MV-4-11 (cell line): ENCODE results near the gene WNT9B.
A peak's percentile ranks its signal among the peaks of the same experiment; 100 is the strongest.
"Not testable (repeated sequence)": the region's sequence is repeated elsewhere in the genome, so short reads cannot be mapped to it uniquely, and the experiment has no call there.

Source experiments
- DNase-seq: peaks from one replicate; lab custom pipeline; 2025; lab: John Stamatoyannopoulos, UW

Gene WNT9B

DNA sequence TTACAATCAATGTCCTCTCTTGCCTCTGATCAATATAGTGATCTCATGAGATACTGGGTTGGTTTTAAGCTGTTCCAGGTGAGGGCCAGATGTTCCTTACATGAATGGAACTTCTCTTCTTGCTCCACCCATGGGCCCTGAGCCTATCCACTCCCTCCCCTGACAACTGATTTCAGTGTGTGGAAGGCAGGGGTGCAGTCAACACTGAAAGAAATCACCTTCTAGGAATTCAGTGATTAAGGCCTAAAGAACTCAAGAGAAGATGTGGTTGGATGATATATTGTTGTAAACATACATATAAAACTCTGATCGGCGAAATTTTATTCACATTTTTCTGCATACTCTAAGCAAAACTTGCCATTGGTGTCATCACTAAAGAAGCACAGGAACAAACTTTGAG, 64.8 kb downstream of the WNT9B start:
- DNase-seq = no peak

DNA sequence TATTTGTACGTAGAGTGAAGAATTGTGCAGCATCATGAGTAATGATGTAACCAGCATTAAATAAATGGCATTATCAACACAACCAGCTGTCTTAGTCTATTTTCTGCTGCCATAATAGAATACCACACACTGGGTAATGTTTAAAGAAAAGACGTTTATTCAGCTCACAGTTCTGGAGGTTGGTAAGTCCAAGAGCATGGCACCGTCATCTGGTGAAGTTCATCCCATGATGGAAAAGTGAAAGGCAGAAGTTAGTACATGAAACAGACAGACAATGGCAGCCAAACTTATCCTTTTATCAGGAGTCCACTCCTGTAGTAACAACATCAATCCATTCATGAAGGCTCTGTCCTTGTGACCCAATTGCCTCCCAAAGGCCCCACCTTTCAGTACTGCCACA, 65.2 kb downstream of the WNT9B start:
- no peak for DNase-seq

DNA sequence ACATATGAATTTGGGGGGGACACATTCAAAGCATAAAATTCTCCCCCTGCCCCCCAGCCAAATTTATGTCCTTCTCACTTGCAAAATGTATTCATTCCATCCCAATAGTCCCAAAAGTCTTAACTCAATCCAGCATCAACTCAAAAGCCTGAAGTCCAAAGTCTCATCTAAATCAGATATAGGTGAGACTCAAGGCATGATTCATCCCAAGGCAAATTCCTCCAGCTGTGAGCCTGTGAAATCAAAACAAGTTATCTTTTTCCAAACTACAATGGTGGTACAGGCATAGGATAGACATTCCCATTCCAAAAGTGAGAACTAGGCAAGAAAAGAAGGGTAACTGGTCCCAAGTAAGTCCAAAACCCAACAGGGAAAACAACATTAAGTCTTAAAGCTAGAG, 65.7 kb downstream of the WNT9B start:
- DNase-seq = no peak

DNA sequence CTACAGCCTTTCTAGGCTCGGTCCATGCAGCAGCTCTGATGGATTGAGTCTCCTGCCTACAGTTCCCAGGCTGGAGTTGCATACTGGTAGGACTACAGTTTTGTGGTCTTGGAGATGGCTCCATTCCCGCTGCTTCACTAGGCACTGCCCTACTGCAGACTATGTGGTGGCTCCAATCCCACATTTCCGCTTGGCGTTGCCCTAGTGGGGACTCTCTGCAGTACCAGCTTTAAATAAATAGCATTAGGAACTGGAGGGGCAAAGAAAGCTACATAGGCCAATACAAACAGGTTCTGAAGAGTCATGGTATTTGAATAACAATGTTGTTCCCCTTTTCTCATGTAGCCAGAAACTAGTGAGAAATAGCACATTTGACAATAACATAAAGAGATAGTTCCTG, 66.1 kb downstream of the WNT9B start:
- peak; percentile 13 for DNase-seq

DNA sequence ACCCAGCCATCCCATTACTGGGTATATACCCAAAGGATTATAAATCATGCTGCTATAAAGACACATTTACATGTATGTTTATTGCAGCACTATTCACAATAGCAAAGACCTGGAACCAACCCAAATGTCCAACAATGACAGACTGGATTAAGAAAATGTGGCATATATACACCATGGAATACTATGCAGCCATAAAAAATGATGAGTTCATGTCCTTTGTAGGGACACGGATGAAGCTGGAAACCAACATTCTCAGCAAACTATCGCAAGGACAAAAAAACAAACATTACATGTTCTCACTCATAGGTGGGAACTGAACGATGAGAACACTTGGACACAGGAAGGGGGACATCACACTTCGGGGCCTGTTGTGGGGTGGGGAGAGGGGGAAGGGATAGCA, 70.6 kb downstream of the WNT9B start:
- not testable (repeated sequence) for DNase-seq

DNA sequence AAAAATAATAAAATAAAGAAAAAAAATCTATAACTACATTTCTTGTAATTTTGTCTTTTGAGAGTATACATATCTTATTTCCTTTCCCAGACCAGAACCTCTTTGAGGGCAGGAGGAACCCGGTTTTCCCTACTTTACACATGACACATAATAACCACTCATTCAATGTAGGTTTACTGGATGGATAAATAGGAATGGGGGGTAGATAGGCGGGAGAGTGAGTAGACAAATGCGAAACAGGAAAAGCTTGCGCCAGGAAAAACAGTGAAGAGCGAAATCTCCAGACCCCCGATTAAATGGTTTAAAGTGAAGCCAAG, 71.1 kb downstream of the WNT9B start:
- no peak for DNase-seq

DNA sequence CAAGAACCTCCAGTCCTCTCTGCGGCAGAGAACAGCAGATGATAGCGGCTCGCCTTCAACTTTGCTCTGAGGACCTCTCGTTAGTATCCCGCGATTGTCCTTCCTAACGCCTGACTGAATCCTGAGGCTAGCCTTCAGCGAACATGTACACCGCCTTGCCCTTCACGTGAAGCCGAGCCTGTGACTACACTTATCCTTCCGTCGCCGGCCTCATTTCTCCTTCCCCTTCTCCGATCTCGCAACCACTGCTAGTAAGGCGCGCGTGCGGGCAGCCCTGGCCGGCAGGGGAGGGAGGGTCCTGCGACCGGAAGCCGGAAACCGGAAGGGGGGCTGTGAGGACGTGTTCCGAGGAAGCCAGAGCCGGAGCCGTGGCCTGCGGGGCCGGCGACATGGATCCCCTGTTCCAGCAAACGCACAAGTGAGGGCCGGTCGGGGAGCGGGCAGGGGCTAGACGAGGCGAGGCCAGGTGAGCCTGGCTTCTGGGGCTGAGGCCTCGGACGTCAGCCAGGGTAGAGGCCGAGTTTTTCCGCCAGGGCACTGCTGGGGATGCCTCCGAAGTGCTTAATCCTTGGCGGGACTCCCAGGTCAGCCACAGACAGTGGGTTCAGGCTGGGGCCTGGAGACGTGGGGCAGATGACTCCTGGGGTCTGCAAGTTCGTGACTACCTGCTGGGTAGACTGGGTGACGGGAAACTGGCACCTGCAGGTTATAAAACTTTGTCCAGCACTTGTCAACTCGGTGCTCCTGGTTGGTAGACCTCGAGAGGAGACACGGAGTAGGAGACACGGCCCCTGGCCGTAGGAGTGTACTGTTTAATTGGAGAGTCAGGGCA, 71.6 kb downstream of the WNT9B start, which contains the start of gene GOSR2:
Gene GOSR2, plus strand, starts transcription at position 357 of the 832 bp plus-strand sequence. Its CDS starts 33 bp downstream, at position 390.
- peak; percentile 95 for DNase-seq

DNA sequence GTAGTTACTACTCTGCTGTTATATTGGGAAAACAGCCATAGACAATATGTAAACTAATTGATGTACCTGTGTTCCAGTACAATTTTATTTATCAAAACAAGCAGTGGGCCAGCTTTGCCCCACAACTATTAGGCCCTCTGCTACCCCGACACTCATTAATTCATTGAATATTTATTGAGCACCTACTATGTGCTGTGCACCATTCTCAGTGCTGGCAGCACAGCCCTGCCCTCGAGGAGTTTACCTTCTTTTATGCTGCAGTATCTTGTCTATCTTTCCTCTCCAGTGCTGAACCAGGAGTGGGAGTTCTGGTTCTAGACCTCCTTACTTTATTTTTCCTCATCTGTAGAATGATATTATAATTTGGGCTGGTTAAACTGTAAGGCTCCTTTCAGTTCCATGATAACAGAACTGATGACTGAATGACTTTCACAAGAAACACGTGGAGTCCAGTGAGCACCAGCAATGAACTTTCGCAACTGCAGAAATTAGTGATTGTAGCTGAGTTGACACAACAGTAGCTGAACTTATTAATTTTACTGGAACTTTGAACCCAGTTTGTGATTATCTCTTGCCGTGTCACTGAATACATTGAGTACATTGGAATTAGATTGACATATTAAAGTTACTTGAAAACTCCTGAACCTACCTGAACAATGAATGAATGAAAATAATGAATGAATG, 73.9 kb downstream of the WNT9B start:
- peak; percentile 64 for DNase-seq

DNA sequence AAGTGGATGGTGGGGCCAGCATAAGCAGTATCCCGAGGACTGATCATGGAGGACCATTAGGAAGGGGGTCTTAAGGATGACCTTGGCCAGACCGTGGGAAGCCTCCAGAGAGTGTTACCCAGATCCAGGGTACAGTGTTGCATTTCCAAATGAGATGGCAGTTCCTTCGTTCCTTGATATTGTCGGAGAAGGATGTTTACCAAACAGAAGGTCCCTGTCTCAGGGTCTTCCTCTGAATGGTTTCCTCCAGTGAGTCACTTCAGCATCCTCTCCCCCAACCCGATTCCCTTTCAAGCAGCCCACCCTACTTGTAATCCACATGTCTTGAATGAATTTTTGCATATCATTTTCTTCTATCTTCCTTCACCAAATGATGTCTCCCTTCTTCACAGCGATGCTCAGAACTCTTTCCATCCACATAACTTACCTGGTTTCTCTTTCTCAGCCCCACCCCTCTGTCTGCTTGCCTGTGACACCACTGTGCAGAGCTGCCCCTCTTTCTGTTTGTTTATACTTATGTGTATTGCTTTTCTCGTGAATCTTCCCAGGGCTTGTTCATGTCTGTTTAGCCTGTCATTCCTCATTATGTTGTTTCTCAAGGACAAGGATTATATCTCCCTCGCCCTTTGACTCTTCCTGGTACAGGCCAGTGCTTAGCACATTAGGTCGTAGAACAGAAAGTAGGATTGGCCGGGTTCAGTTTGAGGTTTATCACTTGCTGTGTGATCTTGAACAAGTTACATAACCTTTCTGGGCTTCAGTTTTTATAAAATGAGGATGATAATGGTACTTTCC, 77.3 kb downstream of the WNT9B start:
- DNase-seq = no peak

DNA sequence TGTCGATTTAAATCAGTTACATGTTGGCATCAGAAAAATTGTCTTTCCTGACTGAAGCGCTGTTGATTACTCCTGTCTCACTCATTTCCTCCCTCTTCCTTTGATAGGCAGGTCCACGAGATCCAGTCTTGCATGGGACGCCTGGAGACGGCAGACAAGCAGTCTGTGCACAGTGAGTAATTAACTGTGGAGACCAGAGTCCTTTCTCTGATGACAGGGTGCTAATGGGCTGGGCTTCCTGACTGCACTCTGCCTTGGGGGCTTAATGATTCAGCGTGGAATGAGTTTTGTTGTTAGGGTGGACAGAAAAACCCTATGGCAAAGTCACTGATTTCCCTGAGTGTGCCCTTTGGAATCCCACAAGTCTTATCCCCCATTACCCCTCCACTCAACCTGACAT, 78.0 kb downstream of the WNT9B start:
- no peak for DNase-seq

DNA sequence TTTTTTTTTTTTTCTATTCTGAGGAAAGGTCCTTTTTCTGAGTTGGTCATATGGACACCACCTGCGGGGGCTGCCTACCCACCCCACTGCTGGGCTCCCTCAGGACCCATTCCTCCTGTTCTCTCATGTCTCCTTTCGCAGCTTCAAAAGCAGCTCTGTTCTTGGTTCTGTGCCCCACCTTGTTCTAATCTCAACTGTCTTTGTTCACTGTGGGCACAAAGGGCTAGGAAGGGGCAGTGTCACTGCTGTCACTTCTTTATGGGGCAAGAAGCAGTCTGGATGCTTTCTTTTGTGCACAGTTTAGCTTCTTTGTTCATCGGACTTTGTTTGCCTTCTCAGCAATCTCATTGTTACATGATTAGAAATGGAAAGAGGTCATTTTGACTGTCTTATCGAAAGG, 78.7 kb downstream of the WNT9B start:
- no peak for DNase-seq

DNA sequence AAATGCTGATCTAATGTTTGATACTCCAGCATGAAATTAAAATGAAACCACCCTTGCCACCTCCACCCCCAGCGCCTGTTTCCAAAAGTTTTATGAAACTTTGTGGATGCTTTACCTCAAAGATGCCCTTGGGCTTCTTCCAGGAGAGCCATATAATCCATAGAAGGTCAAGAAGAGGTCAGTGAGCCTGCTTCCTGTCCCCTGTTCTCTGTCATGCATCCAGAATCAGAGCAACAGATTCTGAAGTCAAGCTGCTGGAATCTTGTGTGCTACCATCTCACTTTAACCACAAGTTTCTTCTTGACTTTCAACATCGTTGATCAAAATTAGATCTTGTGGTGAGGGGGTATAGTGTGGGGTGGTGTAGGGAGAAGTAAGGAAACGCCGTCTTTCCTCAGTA, 80.2 kb downstream of the WNT9B start:
- DNase-seq = no peak

DNA sequence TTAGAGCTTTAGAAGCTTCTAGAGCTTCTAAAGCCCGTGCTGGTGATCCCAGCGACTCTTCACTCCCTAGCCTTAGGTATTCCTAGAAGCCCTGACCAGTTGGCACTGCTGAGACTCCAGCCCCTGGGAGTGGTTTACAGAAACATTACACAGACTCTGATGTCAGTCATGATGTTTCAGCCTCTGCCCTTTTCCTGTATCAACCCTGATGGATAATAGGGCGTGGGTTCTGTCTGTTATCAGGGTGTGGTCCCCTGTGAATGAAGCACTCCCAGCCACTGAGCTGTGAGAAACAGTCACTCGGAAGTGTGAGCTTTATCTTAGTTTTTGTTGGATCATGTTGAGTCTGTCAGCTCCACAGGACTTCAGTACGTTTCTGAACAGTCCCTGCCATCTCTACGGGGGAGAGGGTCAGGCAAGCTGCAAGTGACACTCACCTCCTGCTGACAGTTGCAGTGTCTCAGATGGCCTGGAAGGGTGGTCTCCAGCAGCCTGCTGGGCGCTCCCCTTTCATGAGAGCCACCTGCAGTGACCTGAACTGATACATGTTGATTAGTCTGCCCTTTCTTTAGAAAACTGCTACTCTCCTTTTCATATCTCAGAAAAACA, 84.4 kb downstream of the WNT9B start:
- DNase-seq = no peak
